Activated naive CD4-positive, alpha-beta T cell treated with anti-CD3 and anti-CD28 coated beads, Interleukin-2, amount 50 U/mL, for 16 hours (primary cell): ENCODE results near the gene DDOST.

Experiments
- DNase-seq: peaks from one replicate; pipeline ENCODE4 v3.0.0-alpha.2; 2020

The DDOST gene

GRCh38 chr1:20658166-20658915 lies 2.8 kb downstream of the DDOST start:
- peak; percentile 23 for DNase-seq

- no peak for DNase-seq
Measured at GRCh38 chr1:20657024-20657423, 4.1 kb downstream of the DDOST start.

- DNase-seq: no peak
Measured at GRCh38 chr1:20654104-20654690, 7.0 kb downstream of the DDOST start.

GRCh38 chr1:20652300-20652699 lies 8.9 kb downstream of the DDOST start:
- no peak for DNase-seq

- DNase-seq: no peak
Measured at GRCh38 chr1:20648946-20649345, 12.2 kb downstream of the DDOST start.

GRCh38 chr1:20648438-20648837 lies 12.7 kb downstream of the DDOST start:
- no peak for DNase-seq

- no peak for DNase-seq
Measured at GRCh38 chr1:20645414-20645813, 15.8 kb downstream of the DDOST start.

GRCh38 chr1:20644416-20644815 lies 16.8 kb downstream of the DDOST start:
- no peak for DNase-seq

- no peak for DNase-seq
Measured at GRCh38 chr1:20643080-20643479, 18.1 kb downstream of the DDOST start.

GRCh38 chr1:20641975-20642374 lies 19.2 kb downstream of the DDOST start:
- DNase-seq: no peak

- peak; percentile 56 for DNase-seq
Measured at GRCh38 chr1:20640183-20640597, 21.0 kb downstream of the DDOST start.

- DNase-seq: no peak
Measured at GRCh38 chr1:20636785-20637347, 24.3 kb downstream of the DDOST start.

- DNase-seq: peak; percentile 22
Measured at GRCh38 chr1:20634594-20635084, 26.5 kb downstream of the DDOST start.

GRCh38 chr1:20634065-20634593 lies 27.0 kb downstream of the DDOST start:
- DNase-seq: no peak

- peak; percentile 78 for DNase-seq
Measured at GRCh38 chr1:20633190-20634064, 27.7 kb downstream of the DDOST start, which contains the start of gene PINK1. TSS of gene PINK1 (plus strand) at chr1:20633458. CDS start at chr1:20633549, 91 bp downstream.

- DNase-seq: no peak
Measured at GRCh38 chr1:20632386-20632785, 28.8 kb downstream of the DDOST start.

GRCh38 chr1:20630729-20631128 lies 30.4 kb downstream of the DDOST start:
- no peak for DNase-seq

- DNase-seq: no peak
Measured at GRCh38 chr1:20626524-20626923, 34.6 kb downstream of the DDOST start.

GRCh38 chr1:20626098-20626427 lies 35.1 kb downstream of the DDOST start:
- no peak for DNase-seq

GRCh38 chr1:20625176-20626097 lies 35.7 kb downstream of the DDOST start:
- no peak for DNase-seq

- DNase-seq: no peak
Measured at GRCh38 chr1:20624709-20625108, 36.5 kb downstream of the DDOST start.

- no peak for DNase-seq
Measured at GRCh38 chr1:20621012-20621411, 40.2 kb downstream of the DDOST start.
